Transverse colon (tissue), 4 donors: ENCODE results near the gene AOAH.

ENCODE experiments used
- EP300 ChIP-seq: sonication (generic); formaldehyde crosslinking; IDR thresholded peaks from one replicate; pipeline ENCODE4 v1.6.1; 2017; ENCODE audit warnings: antibody characterized with exemption, low read depth
- POLR2A ChIP-seq: fragments of 450-650 bp; IDR thresholded peaks from one replicate; pipeline ENCODE4 v1.6.1; 2016; ENCODE audit warnings: antibody characterized with exemption, mild to moderate bottlenecking, moderate library complexity
- POLR2AphosphoS5 ChIP-seq, 3 donors: sonication (generic); formaldehyde crosslinking; IDR thresholded peaks; one replicate each; pipeline ENCODE4 v1.6.1; 2016; ENCODE audit warnings: antibody characterized with exemption in 3 of 3
- TF ChIP-seq, protein P1 (sequence below), 5 experiments: fragments of 200-600 bp in 3 of 5; fragments of 450-650 bp in 2 of 5; sonication (generic) in 3 of 5; IDR thresholded peaks; 1 replicate in 2 of 5; 2 replicates in 3 of 5; pipeline ENCODE4 v1.5.1; 2016 to 2017; ENCODE audit warnings: antibody characterized with exemption in 5 of 5, inconsistent platforms in 3 of 5, mild to moderate bottlenecking in 2 of 5, moderate library complexity in 1 of 5

DNA sequence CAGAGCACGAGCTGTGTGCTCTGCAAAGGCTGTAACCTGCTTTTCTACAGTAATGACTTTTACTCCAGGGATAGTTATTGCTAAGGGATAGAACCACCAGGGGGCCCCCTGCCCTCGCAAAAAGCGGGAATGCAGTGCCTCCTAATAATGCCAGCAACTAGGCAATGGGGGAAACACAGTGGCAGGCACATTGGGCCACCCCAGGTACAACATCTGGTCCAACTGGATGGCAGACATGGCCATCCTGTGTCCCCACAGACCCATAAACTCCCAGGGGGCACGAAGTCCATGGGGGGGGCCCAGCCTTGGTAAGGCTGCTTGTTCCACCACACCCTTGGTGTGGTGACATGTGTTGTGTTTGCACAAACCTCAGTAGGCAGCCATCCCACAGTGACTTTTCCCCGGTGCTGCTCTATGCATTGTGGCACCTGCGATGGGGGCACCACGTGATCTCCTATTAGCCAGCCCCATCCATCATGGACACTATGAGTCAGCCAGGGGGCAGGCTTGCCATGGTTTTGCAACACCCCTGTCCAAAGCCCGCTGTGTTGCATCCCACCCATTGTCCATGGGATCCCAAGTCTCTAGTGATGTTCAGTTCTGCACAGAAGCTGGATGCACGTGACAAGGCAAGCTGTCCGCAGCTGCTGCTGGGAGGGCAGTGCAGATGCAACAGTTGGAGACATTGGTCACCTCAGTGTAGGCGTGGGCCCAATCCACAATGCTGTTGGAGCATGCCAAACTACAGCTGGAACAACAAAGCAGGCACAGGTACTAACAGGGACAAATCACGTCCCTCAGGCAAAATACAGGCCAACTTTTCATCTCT, 250.6 kb downstream of the AOAH start:
- TF ChIP-seq POLR2AphosphoS5 (IDR thresholded peaks at IDR 0.05): no peak
- TF ChIP-seq, protein P1, sequence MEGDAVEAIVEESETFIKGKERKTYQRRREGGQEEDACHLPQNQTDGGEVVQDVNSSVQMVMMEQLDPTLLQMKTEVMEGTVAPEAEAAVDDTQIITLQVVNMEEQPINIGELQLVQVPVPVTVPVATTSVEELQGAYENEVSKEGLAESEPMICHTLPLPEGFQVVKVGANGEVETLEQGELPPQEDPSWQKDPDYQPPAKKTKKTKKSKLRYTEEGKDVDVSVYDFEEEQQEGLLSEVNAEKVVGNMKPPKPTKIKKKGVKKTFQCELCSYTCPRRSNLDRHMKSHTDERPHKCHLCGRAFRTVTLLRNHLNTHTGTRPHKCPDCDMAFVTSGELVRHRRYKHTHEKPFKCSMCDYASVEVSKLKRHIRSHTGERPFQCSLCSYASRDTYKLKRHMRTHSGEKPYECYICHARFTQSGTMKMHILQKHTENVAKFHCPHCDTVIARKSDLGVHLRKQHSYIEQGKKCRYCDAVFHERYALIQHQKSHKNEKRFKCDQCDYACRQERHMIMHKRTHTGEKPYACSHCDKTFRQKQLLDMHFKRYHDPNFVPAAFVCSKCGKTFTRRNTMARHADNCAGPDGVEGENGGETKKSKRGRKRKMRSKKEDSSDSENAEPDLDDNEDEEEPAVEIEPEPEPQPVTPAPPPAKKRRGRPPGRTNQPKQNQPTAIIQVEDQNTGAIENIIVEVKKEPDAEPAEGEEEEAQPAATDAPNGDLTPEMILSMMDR (IDR thresholded peaks at IDR 0.05): peak; percentile 43 to 57 (median 44)
- no peak for TF ChIP-seq POLR2A
- no peak for TF ChIP-seq EP300
